Measurements from ENCODE around the gene DYNAP.

DYNAP gene

GRCh38 chr18:54636217-54636616 is 45.2 kb downstream of the DYNAP start:
- no peak for TF ChIP-seq MAX (IDR thresholded peaks at IDR 0.05)
- TF ChIP-seq FOXM1 (IDR thresholded peaks at IDR 0.05; ENCODE audit: borderline replicate concordance, low read depth), result no peak
- TF ChIP-seq EP300 (IDR thresholded peaks at IDR 0.05; ENCODE audit: borderline replicate concordance), result no peak
- TF ChIP-seq EGR1 (IDR thresholded peaks at IDR 0.05), result no peak
- no peak for TF ChIP-seq TAF1 (IDR thresholded peaks at IDR 0.05; ENCODE audit: low read depth)
- no peak for TF ChIP-seq NFIC (IDR thresholded peaks at IDR 0.05)
- no peak for TF ChIP-seq CEBPB (IDR thresholded peaks at IDR 0.05)
- TF ChIP-seq CREB1 (IDR thresholded peaks at IDR 0.05; ENCODE audit: low read depth), result no peak
- no peak for TF ChIP-seq YY1 (IDR thresholded peaks at IDR 0.05; ENCODE audit: low read depth)
- no peak for TF ChIP-seq USF1 (IDR thresholded peaks at IDR 0.05)
- no peak for TF ChIP-seq REST (IDR thresholded peaks at IDR 0.05; ENCODE audit: low read depth)
- TF ChIP-seq TEAD4 (IDR thresholded peaks at IDR 0.05), result no peak
- TF ChIP-seq ZBTB7A (IDR thresholded peaks at IDR 0.05; ENCODE audit: low read depth), result no peak
- no peak for TF ChIP-seq RAD21 (IDR thresholded peaks at IDR 0.05; ENCODE audit: low read depth)
- no peak for TF ChIP-seq TCF12 (IDR thresholded peaks at IDR 0.05; ENCODE audit: low read depth)

- no peak for TF ChIP-seq NFIC (IDR thresholded peaks at IDR 0.05)
- no peak for TF ChIP-seq EGR1 (IDR thresholded peaks at IDR 0.05)
Observed at GRCh38 chr18:54641734-54642133, 50.7 kb downstream of the DYNAP start.

GRCh38 chr18:54647176-54647575 is 56.1 kb downstream of the DYNAP start:
- TF ChIP-seq EGR1 (IDR thresholded peaks at IDR 0.05), result no peak
- peak; percentile 79 for TF ChIP-seq RAD21 (IDR thresholded peaks at IDR 0.05; ENCODE audit: low read depth)
